BLaER1 (cell line): ENCODE results near the gene MED8.

Experiments used
- H3K27ac ChIP-seq: shearing (Covaris generic); formaldehyde crosslinking; 2 replicates; pipeline ENCODE4 v1.8.1; 2022
- H3K27me3 ChIP-seq: shearing (Covaris generic); formaldehyde crosslinking; 2 replicates; pipeline ENCODE4 v1.8.1; 2022
- H3K36me3 ChIP-seq: shearing (Covaris generic); formaldehyde crosslinking; 2 replicates; pipeline ENCODE4 v1.8.1; 2022
- H3K4me1 ChIP-seq: shearing (Covaris generic); formaldehyde crosslinking; 2 replicates; pipeline ENCODE4 v1.8.1; 2022
- H3K4me2 ChIP-seq: shearing (Covaris generic); formaldehyde crosslinking; 2 replicates; pipeline ENCODE4 v1.8.1; 2022
- H3K4me3 ChIP-seq: shearing (Covaris generic); formaldehyde crosslinking; 2 replicates; pipeline ENCODE4 v1.8.1; 2022
- H3K9ac ChIP-seq: shearing (Covaris generic); formaldehyde crosslinking; 2 replicates; pipeline ENCODE4 v1.8.1; 2022
- H3K9me3 ChIP-seq: shearing (Covaris generic); formaldehyde crosslinking; 2 replicates; pipeline ENCODE4 v1.8.1; 2022
- H4K20me1 ChIP-seq: shearing (Covaris generic); formaldehyde crosslinking; 2 replicates; pipeline ENCODE4 v1.8.1; 2022
- Cebpa-rat ChIP-seq: shearing (Covaris generic); IDR thresholded peaks from 2 replicates; pipeline ENCODE4 v1.8.1; 2022

Gene MED8

DNA sequence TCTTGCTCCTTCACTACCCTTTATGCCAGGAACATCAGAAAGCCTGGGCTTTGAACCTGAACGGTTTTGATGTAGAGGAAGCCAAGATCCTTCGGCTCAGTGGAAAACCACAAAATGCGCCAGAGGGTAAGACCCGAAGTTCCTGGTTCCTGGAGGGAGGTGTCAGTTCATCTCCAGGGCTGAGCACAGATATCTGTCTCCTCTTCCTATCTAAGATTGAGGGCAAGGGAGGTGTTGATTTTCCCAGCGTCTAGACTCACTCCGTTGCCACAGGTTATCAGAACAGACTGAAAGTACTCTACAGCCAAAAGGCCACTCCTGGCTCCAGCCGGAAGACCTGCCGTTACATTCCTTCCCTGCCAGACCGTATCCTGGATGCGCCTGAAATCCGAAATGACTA lies 29.9 kb downstream of the MED8 start:
- Histone ChIP-seq H3K4me1 (peaks cover 47% of the 10 kb centered on the region), H3K27ac (peak overlapping the region; percentile 82; the same call in 1 of the 2 replicates), H4K20me1 (peaks cover 38% of the 10 kb centered on the region), H3K4me3 (peak overlapping the region; percentile 82), H3K9ac (peak overlapping the region; percentile 84), H3K4me2 (peak overlapping the region; percentile 89), H3K9me3 (no peaks in the 10 kb centered on the region), H3K36me3 (peaks cover 52% of the 10 kb centered on the region), H3K27me3 (no peaks in the 10 kb centered on the region)
- TF ChIP-seq Cebpa-rat = no peak

DNA sequence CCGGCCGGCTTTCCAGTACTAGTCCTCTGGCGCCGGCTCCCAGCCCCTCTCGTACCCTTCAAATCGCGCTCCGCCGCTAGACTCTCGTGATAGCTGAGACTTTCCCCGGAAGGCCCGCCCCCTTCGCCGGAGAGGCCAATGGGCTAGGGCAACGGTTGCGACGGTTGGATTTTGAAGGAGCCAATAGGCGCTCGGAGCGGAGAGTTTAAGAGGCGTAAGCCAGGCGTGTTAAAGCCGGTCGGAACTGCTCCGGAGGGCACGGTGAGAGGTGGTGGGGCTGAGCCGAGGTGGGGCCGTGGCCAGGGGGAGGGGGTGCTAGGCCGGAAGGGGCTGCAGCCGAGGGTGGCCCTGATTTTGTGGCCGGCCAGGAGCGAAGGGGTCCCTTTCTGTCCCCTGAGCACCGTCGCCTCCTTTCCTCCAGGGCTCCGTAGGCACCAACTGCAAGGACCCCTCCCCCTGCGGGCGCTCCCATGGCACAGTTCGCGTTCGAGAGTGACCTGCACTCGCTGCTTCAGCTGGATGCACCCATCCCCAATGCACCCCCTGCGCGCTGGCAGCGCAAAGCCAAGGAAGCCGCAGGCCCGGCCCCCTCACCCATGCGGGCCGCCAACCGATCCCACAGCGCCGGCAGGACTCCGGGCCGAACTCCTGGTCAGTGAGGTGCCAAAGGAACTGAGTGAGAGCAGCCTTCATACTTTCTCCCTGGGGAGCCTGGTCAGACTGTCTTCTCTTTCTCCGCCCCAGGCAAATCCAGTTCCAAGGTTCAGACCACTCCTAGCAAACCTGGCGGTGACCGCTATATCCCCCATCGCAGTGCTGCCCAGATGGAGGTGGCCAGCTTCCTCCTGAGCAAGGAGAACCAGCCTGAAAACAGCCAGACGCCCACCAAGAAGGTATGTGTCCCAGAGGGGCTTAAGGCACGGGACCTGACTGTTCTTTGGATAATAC lies 30.6 kb downstream of the MED8 start, which contains the start of gene CDC20:
TSS of gene CDC20 (plus strand) at position 236 of the 948 bp plus-strand sequence. CDS start at position 471, 235 bp downstream.
- Histone ChIP-seq H3K9me3 (no peaks in the 10 kb centered on the region), H3K36me3 (peaks cover 45% of the 10 kb centered on the region), H4K20me1 (peaks cover 38% of the 10 kb centered on the region), H3K9ac (peak within 1 kb of the TSS; percentile 94), H3K4me1 (peaks cover 47% of the 10 kb centered on the region), H3K27ac (peak within 1 kb of the TSS; percentile 87), H3K27me3 (no peaks in the 10 kb centered on the region), H3K4me3 (peak within 1 kb of the TSS; percentile 82), H3K4me2 (peak within 1 kb of the TSS; percentile 93)
- no peak for TF ChIP-seq Cebpa-rat

DNA sequence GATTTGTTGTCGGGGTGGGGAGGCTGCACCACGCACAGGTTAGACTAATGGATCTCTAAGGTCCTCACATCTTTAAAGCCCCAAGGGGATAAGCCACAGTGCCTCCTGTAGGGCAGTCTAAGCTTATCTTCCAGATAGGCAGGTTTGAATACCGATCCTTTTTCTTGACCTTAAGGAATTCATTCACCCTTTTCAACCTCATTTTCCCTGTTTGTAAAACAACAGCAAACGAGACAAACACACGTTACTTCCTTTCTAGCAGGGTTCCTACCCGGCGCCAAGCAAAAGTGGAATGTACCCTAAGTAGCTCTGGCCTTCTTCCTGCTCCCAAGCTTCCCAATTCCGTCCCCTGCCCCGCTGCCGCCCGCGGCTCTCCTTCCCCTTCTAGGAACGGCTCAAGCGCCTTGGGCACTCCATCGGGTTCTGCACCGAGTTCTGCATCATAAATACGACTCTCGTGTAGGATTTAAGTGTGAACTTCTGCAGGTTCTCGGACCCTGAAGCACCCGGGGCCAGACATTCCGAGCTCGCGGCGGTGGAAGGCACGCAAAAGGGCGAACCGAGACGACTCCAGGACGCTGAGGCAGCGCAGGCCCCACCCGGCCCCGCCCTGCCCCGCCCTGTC lies 31.4 kb downstream of the MED8 start:
- Histone ChIP-seq H4K20me1 (peaks cover 38% of the 10 kb centered on the region), H3K36me3 (peaks cover 37% of the 10 kb centered on the region), H3K4me3 (peak overlapping the region; percentile 82), H3K4me1 (peaks cover 43% of the 10 kb centered on the region), H3K27ac (peak overlapping the region; percentile 87), H3K4me2 (peak overlapping the region; percentile 93), H3K9ac (peak overlapping the region; percentile 94), H3K27me3 (no peaks in the 10 kb centered on the region), H3K9me3 (no peaks in the 10 kb centered on the region)
- TF ChIP-seq Cebpa-rat = no peak

DNA sequence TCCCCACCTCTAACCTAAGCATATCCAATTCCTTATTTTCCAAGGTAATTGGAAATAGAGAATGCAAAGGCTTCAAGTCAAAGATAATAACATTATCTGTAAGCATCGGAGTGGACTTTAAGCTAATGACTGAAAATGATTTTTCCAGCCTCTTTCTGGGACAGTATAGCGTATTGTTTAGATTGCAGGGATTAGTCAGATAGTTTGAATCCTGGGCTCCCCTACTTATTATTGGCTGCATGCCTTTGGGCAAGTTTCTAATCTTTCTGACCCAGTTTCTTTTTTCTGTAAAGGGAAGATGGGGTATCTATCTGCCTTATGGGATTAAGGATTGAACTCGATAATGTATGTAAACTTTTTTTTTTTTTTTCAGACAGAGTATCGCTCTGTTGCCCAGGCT lies 32.3 kb downstream of the MED8 start:
- H4K20me1 ChIP-seq = peaks cover 32% of the 10 kb centered on the region
- H3K4me2 ChIP-seq = peak overlapping the region; percentile 93; the same call in 1 of the 2 replicates
- no peaks in the 10 kb centered on the region for H3K27me3 ChIP-seq
- no peak overlapping the region for H3K4me3 ChIP-seq
- peaks cover 53% of the 10 kb centered on the region for H3K4me1 ChIP-seq
- TF ChIP-seq Cebpa-rat = no peak
- no peak overlapping the region for H3K27ac ChIP-seq
- H3K9me3 ChIP-seq = no peaks in the 10 kb centered on the region
- no peak overlapping the region for H3K9ac ChIP-seq
- peaks cover 27% of the 10 kb centered on the region for H3K36me3 ChIP-seq

DNA sequence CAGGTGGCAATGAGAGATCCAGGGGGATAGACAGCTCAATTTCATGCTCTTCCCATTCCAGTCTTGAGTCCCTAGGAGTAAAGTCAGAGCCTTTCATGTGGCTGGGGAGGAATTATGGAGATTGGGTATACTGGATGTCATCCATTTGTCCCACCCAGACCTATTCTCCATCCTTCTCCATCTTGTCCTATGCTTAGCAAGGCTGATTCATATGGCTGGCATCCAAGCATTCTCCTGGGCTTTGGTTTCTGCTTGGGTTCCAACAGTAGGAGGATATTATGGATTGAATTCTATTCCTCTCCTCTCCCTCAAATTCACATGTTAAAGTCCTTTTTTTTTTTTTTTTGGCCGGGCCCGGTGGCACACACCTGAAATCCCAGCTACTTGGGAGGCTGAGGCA lies 34.7 kb downstream of the MED8 start:
- Histone ChIP-seq H4K20me1 (peaks cover 10% of the 10 kb centered on the region), H3K9ac (no peak overlapping the region), H3K4me1 (peaks cover 47% of the 10 kb centered on the region), H3K4me2 (no peak overlapping the region), H3K36me3 (peaks cover 4% of the 10 kb centered on the region), H3K27ac (no peak overlapping the region), H3K4me3 (no peak overlapping the region), H3K27me3 (no peaks in the 10 kb centered on the region), H3K9me3 (no peaks in the 10 kb centered on the region)
- no peak for TF ChIP-seq Cebpa-rat

DNA sequence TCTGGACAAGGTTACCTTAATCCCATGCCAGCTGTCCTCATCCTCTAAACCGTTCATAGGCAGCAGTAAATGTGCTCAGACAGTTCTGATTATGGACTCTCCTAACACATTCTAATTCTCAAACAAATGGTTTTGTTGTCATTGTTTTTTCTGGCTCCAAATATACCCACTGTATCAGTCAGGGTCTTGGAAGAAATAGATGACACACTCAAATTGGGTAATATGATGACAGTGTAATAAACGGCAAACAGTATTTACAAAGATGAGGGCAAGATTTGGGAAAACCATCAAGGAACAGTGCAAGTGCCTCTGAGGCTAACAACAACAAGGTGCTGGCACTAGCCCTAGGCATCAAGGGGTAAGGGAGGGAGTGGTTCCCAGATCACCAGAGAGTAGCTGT lies 35.1 kb downstream of the MED8 start:
- Histone ChIP-seq H3K9ac (no peak overlapping the region), H4K20me1 (peaks cover 5% of the 10 kb centered on the region), H3K4me1 (peaks cover 47% of the 10 kb centered on the region), H3K27me3 (no peaks in the 10 kb centered on the region), H3K9me3 (no peaks in the 10 kb centered on the region), H3K4me3 (no peak overlapping the region), H3K4me2 (no peak overlapping the region), H3K27ac (no peak overlapping the region), H3K36me3 (no peaks in the 10 kb centered on the region)
- no peak for TF ChIP-seq Cebpa-rat

- TF ChIP-seq Cebpa-rat = no peak
- no peaks in the 10 kb centered on the region for H4K20me1 ChIP-seq
- peaks cover 43% of the 10 kb centered on the region for H3K4me1 ChIP-seq
- H3K9me3 ChIP-seq = no peaks in the 10 kb centered on the region
- no peak overlapping the region for H3K9ac ChIP-seq
- no peaks in the 10 kb centered on the region for H3K36me3 ChIP-seq
- H3K27ac ChIP-seq = 0 out of 2 replicates have a peak overlapping the region, but pooled peaks have one; percentile 14
- no peak overlapping the region for H3K4me3 ChIP-seq
- H3K27me3 ChIP-seq = no peaks in the 10 kb centered on the region
- H3K4me2 ChIP-seq = peak overlapping the region; percentile 11; the same call in 1 of the 2 replicates
Measured at GRCh38 chr1:43352881-43353280, 36.7 kb downstream of the MED8 start.

GRCh38 chr1:43352351-43352705 lies 37.3 kb downstream of the MED8 start:
- no peak for TF ChIP-seq Cebpa-rat
- peak overlapping the region; percentile 11; the same call in 1 of the 2 replicates for H3K4me2 ChIP-seq
- H4K20me1 ChIP-seq = no peaks in the 10 kb centered on the region
- no peak overlapping the region for H3K4me3 ChIP-seq
- H3K36me3 ChIP-seq = no peaks in the 10 kb centered on the region
- 0 out of 2 replicates have a peak overlapping the region, but pooled peaks have one; percentile 14 for H3K27ac ChIP-seq
- 0 out of 2 replicates have a peak overlapping the region, but pooled peaks have one; percentile 4 for H3K9ac ChIP-seq
- no peaks in the 10 kb centered on the region for H3K9me3 ChIP-seq
- H3K27me3 ChIP-seq = no peaks in the 10 kb centered on the region
- peaks cover 37% of the 10 kb centered on the region for H3K4me1 ChIP-seq

DNA sequence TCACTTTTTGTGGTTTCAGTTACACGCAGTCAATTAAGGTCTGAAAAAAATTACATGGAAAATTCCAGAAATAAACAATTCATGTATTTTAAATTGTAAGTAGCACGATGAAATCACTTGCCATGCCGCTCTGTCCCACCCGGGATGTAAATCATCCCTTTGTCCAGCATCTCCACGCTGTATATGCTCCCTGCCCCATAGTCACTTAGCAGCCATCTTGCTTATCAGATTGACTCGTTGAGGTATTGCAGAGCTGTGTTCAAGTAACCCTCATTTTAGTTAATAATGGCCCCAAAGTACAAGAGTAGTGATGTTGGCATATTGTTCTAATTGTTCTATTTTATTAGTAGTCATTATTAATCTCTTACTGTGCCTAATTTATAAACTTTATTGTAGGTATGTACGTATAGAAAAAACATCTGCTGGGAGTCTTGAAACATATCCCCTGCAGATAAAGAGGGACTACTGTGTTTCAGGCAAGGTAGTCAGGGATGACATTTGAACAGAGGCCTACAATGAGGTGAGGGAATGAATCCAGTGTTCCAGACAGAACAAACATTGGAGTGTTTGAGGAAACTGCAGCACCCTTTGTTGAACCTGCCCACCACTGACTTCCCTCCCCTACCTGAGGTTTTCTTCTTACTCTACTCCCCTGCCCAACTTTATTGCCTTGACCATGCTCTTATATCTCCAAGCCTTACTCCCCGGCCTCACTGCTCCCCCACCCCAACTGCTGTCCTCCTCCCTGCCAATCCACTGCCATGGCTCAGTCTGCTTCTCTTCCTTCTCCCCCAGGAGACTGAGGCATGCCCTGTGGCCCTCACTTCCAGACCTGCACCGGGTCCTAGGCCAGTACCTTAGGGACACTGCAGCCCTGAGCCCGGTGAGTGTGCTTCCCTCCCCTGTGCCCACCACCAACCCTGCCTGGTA lies 37.9 kb downstream of the MED8 start:
- Histone ChIP-seq H3K4me1 (peaks cover 35% of the 10 kb centered on the region), H3K9ac (0 out of 2 replicates have a peak overlapping the region, but pooled peaks have one; percentile 4), H3K36me3 (no peaks in the 10 kb centered on the region), H3K4me3 (no peak overlapping the region), H3K27me3 (no peaks in the 10 kb centered on the region), H3K27ac (0 out of 2 replicates have a peak overlapping the region, but pooled peaks have one; percentile 14), H4K20me1 (no peaks in the 10 kb centered on the region), H3K4me2 (no peak overlapping the region), H3K9me3 (no peaks in the 10 kb centered on the region)
- no peak for TF ChIP-seq Cebpa-rat
